Immature natural killer cell (primary cell): ENCODE data around the gene HRK. TPM values are rescaled to one million over a fixed set of nuclear protein-coding genes. Genes with fewer than 3 reads are reported as not detected.
"Not testable (repeated sequence)": the region's sequence is repeated elsewhere in the genome, so short reads cannot be mapped to it uniquely, and the experiment has no call there.

Source experiments
- DNase-seq, 3 donors: peaks; one replicate each; pipeline ENCODE4 v3.0.0; 2022; ENCODE audit warnings: mixed read lengths in 1 of 3
- H3K27ac Mint-ChIP-seq, 6 donors: one replicate each; pipeline ENCODE4 v1.8.0; 2020; ENCODE audit warnings: mixed read lengths in 6 of 6, mild to moderate bottlenecking in 5 of 6, inconsistent platforms in 4 of 6, moderate library complexity in 3 of 6
- H3K27me3 Mint-ChIP-seq, 3 donors: one replicate each; pipeline ENCODE4 v1.8.0; 2020 to 2021; ENCODE audit warnings: low read depth in 3 of 3, mild to moderate bottlenecking in 3 of 3, mixed read lengths in 3 of 3, moderate library complexity in 3 of 3, inconsistent platforms in 1 of 3
- H3K36me3 Mint-ChIP-seq, 3 donors: one replicate each; pipeline ENCODE4 v1.8.0; 2020; ENCODE audit warnings: mixed read lengths in 3 of 3, inconsistent platforms in 2 of 3, mild to moderate bottlenecking in 2 of 3
- H3K4me1 Mint-ChIP-seq, 2 donors: one replicate each; pipeline ENCODE4 v1.8.0; 2020; ENCODE audit warnings: inconsistent platforms in 2 of 2, mild to moderate bottlenecking in 2 of 2, mixed read lengths in 2 of 2, moderate library complexity in 1 of 2
- H3K4me3 Mint-ChIP-seq, 5 donors: one replicate each; pipeline ENCODE4 v1.8.0; 2020; ENCODE audit warnings: mild to moderate bottlenecking in 5 of 5, mixed read lengths in 5 of 5, inconsistent platforms in 3 of 5, moderate library complexity in 3 of 5
- H3K9me3 Mint-ChIP-seq, 6 donors: one replicate each; pipeline ENCODE4 v1.8.0; 2020; ENCODE audit warnings: mild to moderate bottlenecking in 6 of 6, mixed read lengths in 6 of 6, inconsistent platforms in 4 of 6, moderate library complexity in 3 of 6
- polyA plus RNA-seq, 3 donors: library from polyadenylated mRNA; unstranded; fragments of 300-500 nt; fragmentation: Illumina TruSeq; gene quantifications; one replicate each; pipeline ENCODE4 v1.2.3, GENCODE V29; 2021

The HRK gene
- polyA plus RNA-seq, 3 donors from 2014 or later, result not detected

DNA sequence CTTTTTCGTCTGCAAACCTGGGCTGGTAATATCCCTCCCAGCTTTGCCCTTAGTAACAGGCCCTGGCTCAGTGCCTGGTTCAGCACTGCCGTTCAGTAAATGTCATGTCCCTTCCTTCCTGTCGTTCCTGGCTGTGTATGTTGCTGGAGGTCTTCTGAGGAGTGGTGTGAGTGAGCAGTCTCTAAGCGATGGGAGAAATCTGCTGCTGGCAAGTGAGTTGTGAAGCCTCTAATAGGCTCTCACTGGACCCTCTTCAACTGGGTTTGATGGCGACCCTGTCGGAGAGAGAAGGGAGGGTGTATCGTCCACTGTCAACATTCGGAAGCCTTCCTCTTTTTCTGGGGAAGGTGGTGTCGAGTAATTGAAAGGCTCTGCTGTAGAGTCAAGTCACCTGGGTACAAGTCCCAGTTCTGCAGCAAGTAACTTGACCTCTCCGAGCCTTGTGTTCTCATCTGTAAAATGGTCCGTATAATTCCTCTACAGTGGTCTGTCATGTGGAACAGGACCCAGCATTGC, 62.8 kb downstream of the HRK start:
- DNase-seq, result peak in 1 of 3 donors; percentile 5
- peak overlapping the region; percentile 86 to 98 (median 95) for H3K27ac Mint-ChIP-seq
- H3K9me3 Mint-ChIP-seq, result peaks cover 0 to 2% (median 0%) of the 10 kb centered on the region in 6 donors
- peak overlapping the region; percentile 89 to 98 (median 94) for H3K4me3 Mint-ChIP-seq
- peaks cover 16 to 29% of the 10 kb centered on the region in 2 donors for H3K4me1 Mint-ChIP-seq
- H3K27me3 Mint-ChIP-seq, result peaks cover 13 to 16% (median 15%) of the 10 kb centered on the region in 3 donors
- H3K36me3 Mint-ChIP-seq, result no peaks in the 10 kb centered on the region

DNA sequence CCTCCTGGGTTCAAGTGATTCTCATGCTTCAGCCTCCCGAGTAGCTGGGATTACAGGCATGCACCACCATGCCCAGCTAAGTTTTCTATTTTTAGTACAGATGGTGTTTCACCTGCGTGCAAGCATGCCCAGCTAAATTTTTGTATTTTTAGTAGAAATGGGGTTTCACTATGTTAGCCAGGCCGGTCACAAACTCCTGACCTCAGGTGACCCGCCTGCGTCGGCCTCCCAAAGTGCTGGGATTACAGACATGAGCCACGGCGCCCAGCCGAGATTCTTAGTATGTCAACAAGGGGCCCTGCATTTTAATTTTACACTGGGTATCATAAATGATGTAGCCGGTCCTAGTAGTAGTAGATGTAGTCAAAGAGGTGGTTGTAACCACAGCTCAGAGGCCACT, 66.5 kb downstream of the HRK start:
- Mint-ChIP-seq H3K27me3 (peaks cover 10 to 14% (median 13%) of the 10 kb centered on the region in 3 donors), H3K4me1 (peaks cover 13 to 20% of the 10 kb centered on the region in 2 donors)
- H3K36me3 Mint-ChIP-seq, H3K4me3 Mint-ChIP-seq, H3K9me3 Mint-ChIP-seq, H3K27ac Mint-ChIP-seq, DNase-seq: not testable (repeated sequence)

DNA sequence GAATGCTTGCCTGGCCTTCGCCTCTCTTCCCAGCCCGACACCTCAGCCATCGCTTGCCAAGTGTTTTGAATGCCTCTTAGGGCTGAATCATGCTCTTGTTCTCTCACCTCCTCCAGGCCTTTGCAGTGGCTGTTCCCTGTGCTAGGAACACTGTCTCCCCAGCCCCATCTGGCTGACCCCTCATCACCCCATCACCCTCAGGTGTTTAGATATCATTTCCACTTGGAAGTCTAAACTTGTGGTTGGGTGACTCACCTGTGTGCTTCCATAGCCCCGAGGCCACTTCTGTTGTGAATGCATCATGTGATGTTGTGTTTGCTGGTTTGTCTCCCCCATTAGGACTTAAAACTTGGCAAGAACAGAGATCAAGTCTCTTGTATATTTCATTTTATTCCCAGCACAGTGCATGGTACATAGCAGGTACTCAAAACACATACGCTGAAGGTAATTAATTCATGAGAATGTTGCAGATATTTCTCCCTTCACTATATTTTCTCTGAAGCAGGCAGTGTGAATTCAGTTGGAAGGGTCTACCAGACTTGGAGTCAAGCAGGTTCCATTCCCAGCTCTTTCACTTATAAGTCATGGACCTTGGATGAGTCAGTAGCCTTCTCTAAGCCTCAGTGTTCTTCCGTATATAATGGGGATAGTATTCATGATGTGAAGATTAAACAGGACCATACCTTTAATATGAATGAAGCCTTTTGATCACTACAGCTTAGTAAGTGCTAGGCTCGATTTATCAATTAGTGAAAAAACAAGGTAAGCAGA, 67.8 kb downstream of the HRK start:
- DNase-seq, result no peak
- no peak overlapping the region for H3K27ac Mint-ChIP-seq
- peaks cover 0 to 8% (median 5%) of the 10 kb centered on the region in 3 donors for H3K27me3 Mint-ChIP-seq
- H3K4me1 Mint-ChIP-seq, result peaks cover 5 to 10% of the 10 kb centered on the region in 2 donors
- no peaks in the 10 kb centered on the region for H3K9me3 Mint-ChIP-seq
- no peak overlapping the region for H3K4me3 Mint-ChIP-seq
- no peaks in the 10 kb centered on the region for H3K36me3 Mint-ChIP-seq

DNA sequence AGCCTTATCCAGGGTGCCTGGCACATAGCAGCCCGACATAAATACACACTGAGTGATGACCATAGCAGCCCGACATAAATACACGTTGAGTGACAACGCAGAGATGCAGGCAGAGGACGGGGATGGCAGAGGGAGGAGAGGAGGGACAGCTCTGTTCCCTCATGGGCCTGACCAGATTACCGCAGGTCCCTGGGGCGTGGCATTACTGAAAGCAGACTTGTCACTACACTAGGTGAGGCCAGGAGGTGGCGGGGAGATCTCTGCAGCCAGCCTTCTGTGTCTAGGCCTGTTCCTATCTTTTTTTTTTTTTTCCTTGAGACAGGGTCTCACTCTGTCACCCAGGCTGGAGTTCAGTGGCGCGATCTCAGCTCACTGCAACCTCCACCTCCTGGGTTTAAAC, 69.0 kb downstream of the HRK start:
- no peak for DNase-seq
- Mint-ChIP-seq H3K4me3 (no peak overlapping the region), H3K36me3 (no peaks in the 10 kb centered on the region), H3K27ac (no peak overlapping the region), H3K4me1 (no peaks in the 10 kb centered on the region), H3K9me3 (no peaks in the 10 kb centered on the region), H3K27me3 (peaks cover 2 to 8% (median 2%) of the 10 kb centered on the region in 3 donors)

DNA sequence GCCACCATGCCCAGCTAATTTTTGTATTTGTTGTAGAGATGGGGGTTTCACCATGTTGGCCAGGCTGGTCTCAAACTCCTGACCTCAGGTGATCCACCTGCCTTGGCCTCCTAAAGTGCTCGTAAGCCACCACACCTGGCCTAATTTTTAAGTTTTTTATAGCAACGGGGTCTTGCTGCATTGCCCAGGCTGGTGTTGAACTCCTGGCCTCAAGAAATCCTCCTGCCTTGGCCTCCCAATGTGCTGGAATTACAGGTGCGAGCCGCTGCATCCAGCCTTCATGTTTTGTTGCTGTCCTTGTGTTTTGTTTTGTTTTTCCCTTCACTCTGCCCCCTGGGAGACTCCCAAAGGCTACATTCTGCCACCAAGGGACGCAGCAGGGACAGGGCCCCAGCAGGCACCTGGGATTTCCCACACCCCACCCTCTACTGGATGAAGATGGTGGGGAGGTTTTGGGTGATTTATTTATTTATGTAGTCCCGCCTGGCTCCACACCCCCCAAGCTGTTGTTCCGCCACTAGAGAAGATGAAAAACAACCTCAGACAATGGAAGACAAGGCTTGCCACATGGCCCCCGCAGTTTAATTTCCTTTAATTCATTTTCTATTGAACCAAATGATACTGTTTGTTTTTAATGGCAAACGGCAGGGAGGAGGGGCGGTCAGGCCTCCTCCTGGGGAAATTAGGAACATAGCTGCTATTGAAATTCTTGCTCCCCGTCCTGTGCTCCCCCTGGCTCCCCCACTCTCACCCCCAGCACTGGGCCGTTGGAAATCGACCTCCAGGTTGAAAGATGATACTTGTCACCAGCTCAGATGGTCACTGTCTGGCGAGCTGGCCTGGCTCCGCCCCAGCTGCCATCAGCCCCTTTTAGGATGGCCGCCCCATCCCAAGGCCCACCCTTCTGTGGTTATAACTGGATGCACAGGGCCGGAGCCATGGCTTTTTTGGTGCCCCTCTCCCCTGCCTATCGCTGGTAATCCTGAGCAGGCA, 72.8 kb downstream of the HRK start:
- Mint-ChIP-seq H3K9me3 (no peaks in the 10 kb centered on the region), H3K4me1 (no peaks in the 10 kb centered on the region), H3K27ac (no peak overlapping the region), H3K36me3 (no peaks in the 10 kb centered on the region), H3K4me3 (no peak overlapping the region), H3K27me3 (peaks cover 2 to 8% (median 2%) of the 10 kb centered on the region in 3 donors)
- DNase-seq, result no peak

DNA sequence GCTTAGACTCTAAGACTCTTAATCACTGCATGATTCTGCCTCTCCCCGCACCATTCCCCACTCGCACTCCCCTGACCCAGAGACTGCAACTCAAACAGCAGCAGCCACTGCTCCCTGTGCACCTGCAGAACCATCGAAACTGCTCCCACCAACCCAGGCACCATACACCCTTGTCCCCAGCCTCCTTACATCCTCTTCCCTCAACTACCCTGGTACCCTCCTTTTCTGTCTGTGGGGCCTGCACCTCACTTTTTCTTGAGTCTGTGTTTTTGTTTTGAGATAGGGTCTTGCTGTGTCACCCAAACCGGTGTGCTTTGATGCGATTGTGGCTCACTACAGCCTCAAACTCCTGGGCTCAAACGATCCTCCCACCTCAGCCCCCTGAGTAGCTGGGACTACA, 73.7 kb downstream of the HRK start:
- Mint-ChIP-seq H3K27me3 (peaks cover 2 to 8% (median 2%) of the 10 kb centered on the region in 3 donors), H3K27ac (no peak overlapping the region), H3K36me3 (no peaks in the 10 kb centered on the region), H3K4me1 (no peaks in the 10 kb centered on the region), H3K9me3 (no peaks in the 10 kb centered on the region), H3K4me3 (no peak overlapping the region)
- DNase-seq, result no peak

DNA sequence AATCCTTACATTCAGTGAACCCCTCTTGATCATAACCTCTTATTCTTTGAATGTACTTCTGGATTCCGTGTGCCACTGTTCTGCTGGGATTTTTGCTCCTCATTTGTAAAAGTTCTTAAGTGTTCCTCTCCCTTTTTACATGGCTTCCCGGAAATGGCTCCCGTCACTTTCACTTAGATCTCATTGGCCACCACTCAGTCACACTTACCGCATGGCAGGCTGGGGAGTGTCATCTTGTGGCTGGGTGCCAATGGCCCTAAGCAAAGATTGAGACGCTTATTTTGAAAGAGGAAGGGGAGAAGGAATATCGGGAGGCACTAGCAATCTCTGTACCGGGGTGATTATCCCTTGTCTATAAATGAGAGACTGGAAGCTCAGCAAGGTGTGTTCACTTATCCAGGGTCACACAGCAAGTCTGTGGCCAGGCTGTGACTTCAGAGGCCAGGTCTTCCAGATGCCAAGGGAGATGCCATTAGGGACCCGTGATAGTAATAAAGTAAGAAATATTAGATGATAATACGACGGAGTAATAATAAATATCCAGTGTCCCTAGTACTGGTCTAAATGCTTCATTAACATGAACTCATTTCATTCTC, 74.3 kb downstream of the HRK start:
- H3K9me3 Mint-ChIP-seq, result no peaks in the 10 kb centered on the region
- H3K4me3 Mint-ChIP-seq, result no peak overlapping the region
- H3K27ac Mint-ChIP-seq, result no peak overlapping the region
- H3K36me3 Mint-ChIP-seq, result no peaks in the 10 kb centered on the region
- no peaks in the 10 kb centered on the region for H3K4me1 Mint-ChIP-seq
- peaks cover 2 to 6% (median 2%) of the 10 kb centered on the region in 3 donors for H3K27me3 Mint-ChIP-seq
- no peak for DNase-seq

Other genes starting within 250 kb of the HRK start
- 10 to 100 TPM; 30.4 to 41.7 (median 38.4) TPM for gene SPRING1, start 143.4 kb downstream of the HRK start, polyA plus RNA-seq
- gene RNFT2, start 143.1 kb downstream of the HRK start, polyA plus RNA-seq, result 1 to 10 TPM in 2 of 3 donors, not detected in 1; 1.3 to 1.4 TPM
- gene FBXW8, start 29.5 kb upstream of the HRK start, polyA plus RNA-seq, result 10 to 100 TPM in 2 of 3 donors, 1 to 10 TPM in 1; 6.6 to 11.6 (median 10.6) TPM
- gene TESC, start 218.0 kb upstream of the HRK start, polyA plus RNA-seq, result 10 to 100 TPM; 42.6 to 71.3 (median 53.8) TPM